HG02623 (cell line): ENCODE results near the gene CASKIN1.
"Not testable (repeated sequence)": the region's sequence is repeated elsewhere in the genome, so short reads cannot be mapped to it uniquely, and the experiment has no call there.

ENCODE experiments used
- ATAC-seq: cut with Tn5 transposase; IDR thresholded peaks from one replicate; pipeline ENCODE4 v1.9.1; 2021; ENCODE audit warnings: moderate library complexity; ENCODE audit not compliant: unreplicated experiment

CASKIN1 gene

GRCh38 chr16:2196162-2196980 lies at the start of gene CASKIN1:
CASKIN1 (minus strand) TSS chr16:2196605; CDS start chr16:2196432, 173 bp downstream.
- no peak for ATAC-seq

- ATAC-seq: no peak
These were observed 48.8 kb upstream of the CASKIN1 start for GRCh38 chr16:2244926-2245795.

GRCh38 chr16:2244301-2244700 lies 47.9 kb upstream of the CASKIN1 start:
- ATAC-seq: no peak

GRCh38 chr16:2243781-2244180 lies 47.4 kb upstream of the CASKIN1 start:
- ATAC-seq: no peak

GRCh38 chr16:2243031-2243528 lies 46.7 kb upstream of the CASKIN1 start:
- ATAC-seq: no peak

GRCh38 chr16:2242598-2242997 lies 46.2 kb upstream of the CASKIN1 start:
- no peak for ATAC-seq

- ATAC-seq: not testable (repeated sequence)
These were observed 43.9 kb upstream of the CASKIN1 start for GRCh38 chr16:2240331-2240730.

GRCh38 chr16:2238838-2239675 lies 42.7 kb upstream of the CASKIN1 start:
- no peak for ATAC-seq

GRCh38 chr16:2238150-2238837 lies 41.9 kb upstream of the CASKIN1 start:
- no peak for ATAC-seq

GRCh38 chr16:2237493-2238149 lies 41.2 kb upstream of the CASKIN1 start:
- no peak for ATAC-seq

- ATAC-seq: no peak
These were observed 40.7 kb upstream of the CASKIN1 start for GRCh38 chr16:2237102-2237482.

GRCh38 chr16:2236337-2237101 lies 40.1 kb upstream of the CASKIN1 start, which contains the start of gene DNASE1L2:
DNASE1L2 (plus strand) TSS chr16:2236444; CDS start chr16:2236817, 373 bp downstream.
- no peak for ATAC-seq

GRCh38 chr16:2235695-2236336 lies 39.4 kb upstream of the CASKIN1 start:
- ATAC-seq: no peak

- no peak for ATAC-seq
These were observed 38.8 kb upstream of the CASKIN1 start for GRCh38 chr16:2235234-2235651.

- no peak for ATAC-seq
These were observed 38.4 kb upstream of the CASKIN1 start for GRCh38 chr16:2234813-2235170.

- ATAC-seq: no peak
These were observed 37.7 kb upstream of the CASKIN1 start for GRCh38 chr16:2233872-2234812.

GRCh38 chr16:2233046-2233775 lies 36.8 kb upstream of the CASKIN1 start:
- no peak for ATAC-seq
